ENCODE data around the gene REXO5.

GRCh38 chr16:20774703-20775362, 31.5 kb upstream of the REXO5 start:
- TF ChIP-seq MXI1 (IDR thresholded peaks at IDR 0.05; ENCODE audit: borderline replicate concordance, low read depth, low read length) (no peak), SMC3 (IDR thresholded peaks at IDR 0.05; ENCODE audit: low read length) (peak; percentile 74), ARID5B (CRISPR knock-in tag; IDR thresholded peaks at IDR 0.05) (no peak), GABPB1 (CRISPR knock-in tag; IDR thresholded peaks at IDR 0.05) (no peak), GLI4 (CRISPR knock-in tag; IDR thresholded peaks at IDR 0.05; ENCODE audit: borderline replicate concordance) (no peak), POLR2G (IDR thresholded peaks at IDR 0.05; ENCODE audit: low read depth, low read length) (no peak), ATF4 (CRISPR knock-in tag; IDR thresholded peaks at IDR 0.05) (no peak), MAFK (conservative IDR thresholded peaks at IDR 0.05 in 1 of 2, IDR thresholded peaks at IDR 0.05 in 1 of 2; ENCODE audit: low read length in 2 of 2) (no peak), RAD21 (CRISPR knock-in tag; IDR thresholded peaks at IDR 0.05) (peak; percentile 86), TFDP1 (CRISPR knock-in tag; IDR thresholded peaks at IDR 0.05; ENCODE audit: borderline replicate concordance) (no peak), PBX2 (CRISPR knock-in tag; IDR thresholded peaks at IDR 0.05) (no peak), ZNF512B (CRISPR knock-in tag; IDR thresholded peaks at IDR 0.05; ENCODE audit: borderline replicate concordance) (0 out of 2 replicates have a peak, but pooled peaks have one; percentile 64), ASH2L (IDR thresholded peaks at IDR 0.05; ENCODE audit: insufficient read length, low read depth, low read length) (no peak)

Measured in HepG2 (cell line).